Measurements from ENCODE around the gene BCL2L1. TPM values are rescaled to one million over a fixed set of nuclear protein-coding genes. Genes with fewer than 3 reads are reported as not detected.

The BCL2L1 gene
- total and polyA plus RNA-seq, 5 donors from 2014 or later: 15.5 to 38.1 (median 18.5) TPM

GRCh38 chr20:31677553-31678260 is 45.0 kb downstream of the BCL2L1 start:
- no peak for DNase-seq
- no peak for ATAC-seq (ENCODE audit: low read depth in 2 of 2)
- Mint-ChIP-seq H3K4me1 (peaks cover 22 to 98% (median 82%) of the 10 kb centered on the region in 4 donors), H3K36me3 (peaks cover 32% of the 10 kb centered on the region), H3K27me3 (no peaks in the 10 kb centered on the region), H3K27ac (peak overlapping the region; percentile 92 to 100 (median 94)), H3K4me3 (peak overlapping the region; percentile 39 to 100 (median 86)), H3K9me3 (no peaks in the 10 kb centered on the region)
- H3K36me3 ChIP-seq (ENCODE audit: control insufficient read depth, insufficient read depth, low read length): peaks cover 21% of the 10 kb centered on the region
- peak overlapping the region; percentile 89 for H3K27ac ChIP-seq (ENCODE audit: insufficient read depth, low read length, poor library complexity, severe bottlenecking)
- H3K4me3 ChIP-seq (ENCODE audit: low read depth, low read length): peak overlapping the region; percentile 34
- H3K9me3 ChIP-seq (ENCODE audit: control insufficient read depth in 2 of 2, low read length in 2 of 2): no peaks in the 10 kb centered on the region
- H3K27me3 ChIP-seq (ENCODE audit: control insufficient read depth, insufficient read depth, low read length): no peaks in the 10 kb centered on the region
- H3K4me1 ChIP-seq (ENCODE audit: control insufficient read depth, insufficient read depth, low read length, poor library complexity, severe bottlenecking): peaks cover 81% of the 10 kb centered on the region

- Mint-ChIP-seq H3K9me3 (no peaks in the 10 kb centered on the region), H3K27me3 (no peaks in the 10 kb centered on the region), H3K36me3 (peaks cover 32% of the 10 kb centered on the region), H3K4me3 (peak overlapping the region; percentile 90 to 100 (median 94)), H3K4me1 (peaks cover 26 to 96% (median 81%) of the 10 kb centered on the region in 4 donors), H3K27ac (peak overlapping the region; percentile 94 to 100 (median 96))
- peak overlapping the region; percentile 72 for H3K4me3 ChIP-seq (ENCODE audit: low read depth, low read length)
- ATAC-seq (ENCODE audit: low read depth in 2 of 2) (no peak), DNase-seq (no peak)
- no peaks in the 10 kb centered on the region for H3K27me3 ChIP-seq (ENCODE audit: control insufficient read depth, insufficient read depth, low read length)
- peak overlapping the region; percentile 89 for H3K27ac ChIP-seq (ENCODE audit: insufficient read depth, low read length, poor library complexity, severe bottlenecking)
- H3K9me3 ChIP-seq (ENCODE audit: control insufficient read depth in 2 of 2, low read length in 2 of 2): no peaks in the 10 kb centered on the region
- H3K4me1 ChIP-seq (ENCODE audit: control insufficient read depth, insufficient read depth, low read length, poor library complexity, severe bottlenecking): peaks cover 81% of the 10 kb centered on the region
- H3K36me3 ChIP-seq (ENCODE audit: control insufficient read depth, insufficient read depth, low read length): peaks cover 16% of the 10 kb centered on the region
Measured at GRCh38 chr20:31676609-31676989, 46.1 kb downstream of the BCL2L1 start.

DNA sequence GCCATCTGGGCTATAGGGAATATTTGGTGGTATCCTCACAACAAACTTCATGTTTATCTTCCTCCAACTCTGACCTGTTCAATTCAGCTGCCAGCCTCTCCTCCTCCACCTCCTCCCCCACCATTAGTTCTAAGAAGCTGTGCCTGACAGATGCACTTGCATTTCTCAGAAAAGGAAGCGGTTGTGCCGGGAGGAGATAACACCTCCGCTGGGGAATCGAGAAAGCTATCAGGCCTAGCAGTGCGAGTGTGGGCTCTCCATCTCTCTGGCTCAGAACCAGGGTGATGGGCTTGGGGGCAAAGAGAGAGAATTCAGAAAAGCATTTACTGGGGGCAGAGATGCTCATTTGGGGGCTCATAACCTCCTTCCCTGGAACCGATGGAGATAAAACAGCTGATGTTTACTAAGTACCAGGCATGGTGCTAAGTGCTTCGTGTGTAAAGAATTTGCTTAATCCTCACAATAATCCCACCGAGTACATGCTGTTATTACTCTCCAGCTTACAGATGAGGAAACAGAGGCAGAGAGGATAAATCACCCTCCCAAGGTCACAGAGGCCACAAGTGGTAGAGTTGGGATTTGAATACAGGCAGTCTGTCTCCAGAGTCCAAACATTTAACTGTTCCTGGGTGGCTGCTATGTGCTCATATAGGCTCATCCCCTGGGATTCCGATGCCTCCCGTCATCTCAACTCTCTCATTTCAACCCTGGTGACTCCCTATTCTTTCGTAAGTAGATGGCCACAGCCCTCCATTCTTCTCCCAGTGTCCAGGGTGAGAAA is 46.6 kb downstream of the BCL2L1 start:
- H3K4me1 ChIP-seq (ENCODE audit: control insufficient read depth, insufficient read depth, low read length, poor library complexity, severe bottlenecking): peaks cover 79% of the 10 kb centered on the region
- H3K36me3 Mint-ChIP-seq: peaks cover 29% of the 10 kb centered on the region
- peaks cover 30 to 95% (median 79%) of the 10 kb centered on the region in 4 donors for H3K4me1 Mint-ChIP-seq

GRCh38 chr20:31674895-31675827 is 47.5 kb downstream of the BCL2L1 start:
- Histone ChIP-seq H3K27me3 (ENCODE audit: control insufficient read depth, insufficient read depth, low read length) (no peaks in the 10 kb centered on the region), H3K4me1 (ENCODE audit: control insufficient read depth, insufficient read depth, low read length, poor library complexity, severe bottlenecking) (peaks cover 70% of the 10 kb centered on the region), H3K9me3 (ENCODE audit: control insufficient read depth in 2 of 2, low read length in 2 of 2) (no peaks in the 10 kb centered on the region), H3K27ac (ENCODE audit: insufficient read depth, low read length, poor library complexity, severe bottlenecking) (peak overlapping the region; percentile 89), H3K36me3 (ENCODE audit: control insufficient read depth, insufficient read depth, low read length) (peaks cover 7% of the 10 kb centered on the region), H3K4me3 (ENCODE audit: low read depth, low read length) (peak overlapping the region; percentile 72)
- H3K4me1 Mint-ChIP-seq: peaks cover 22 to 87% (median 71%) of the 10 kb centered on the region in 4 donors
- peak overlapping the region; percentile 94 to 100 (median 96) for H3K27ac Mint-ChIP-seq
- DNase-seq: peak; percentile 48 to 91 (median 66)
- peak overlapping the region; percentile 90 to 100 (median 94) for H3K4me3 Mint-ChIP-seq
- H3K9me3 Mint-ChIP-seq: no peaks in the 10 kb centered on the region
- peak; percentile 62 to 65 for ATAC-seq (ENCODE audit: low read depth in 2 of 2)
- H3K27me3 Mint-ChIP-seq: no peaks in the 10 kb centered on the region
- H3K36me3 Mint-ChIP-seq: peaks cover 20% of the 10 kb centered on the region

More for the DNA sequence above, 46.6 kb downstream of the BCL2L1 start:
- H3K9me3 Mint-ChIP-seq: no peaks in the 10 kb centered on the region
- DNase-seq: peak in 2 of 3 donors; percentile 45 to 95
- no peaks in the 10 kb centered on the region for H3K9me3 ChIP-seq (ENCODE audit: control insufficient read depth in 2 of 2, low read length in 2 of 2)
- ATAC-seq (ENCODE audit: low read depth in 2 of 2): peak; percentile 73 to 78
- no peaks in the 10 kb centered on the region for H3K27me3 Mint-ChIP-seq
- H3K4me3 Mint-ChIP-seq: peak overlapping the region; percentile 90 to 100 (median 94)
- peak overlapping the region; percentile 94 to 100 (median 96) for H3K27ac Mint-ChIP-seq
- H3K36me3 ChIP-seq (ENCODE audit: control insufficient read depth, insufficient read depth, low read length): peaks cover 10% of the 10 kb centered on the region
- peak overlapping the region; percentile 72 for H3K4me3 ChIP-seq (ENCODE audit: low read depth, low read length)
- peak overlapping the region; percentile 89 for H3K27ac ChIP-seq (ENCODE audit: insufficient read depth, low read length, poor library complexity, severe bottlenecking)
- no peaks in the 10 kb centered on the region for H3K27me3 ChIP-seq (ENCODE audit: control insufficient read depth, insufficient read depth, low read length)

DNA sequence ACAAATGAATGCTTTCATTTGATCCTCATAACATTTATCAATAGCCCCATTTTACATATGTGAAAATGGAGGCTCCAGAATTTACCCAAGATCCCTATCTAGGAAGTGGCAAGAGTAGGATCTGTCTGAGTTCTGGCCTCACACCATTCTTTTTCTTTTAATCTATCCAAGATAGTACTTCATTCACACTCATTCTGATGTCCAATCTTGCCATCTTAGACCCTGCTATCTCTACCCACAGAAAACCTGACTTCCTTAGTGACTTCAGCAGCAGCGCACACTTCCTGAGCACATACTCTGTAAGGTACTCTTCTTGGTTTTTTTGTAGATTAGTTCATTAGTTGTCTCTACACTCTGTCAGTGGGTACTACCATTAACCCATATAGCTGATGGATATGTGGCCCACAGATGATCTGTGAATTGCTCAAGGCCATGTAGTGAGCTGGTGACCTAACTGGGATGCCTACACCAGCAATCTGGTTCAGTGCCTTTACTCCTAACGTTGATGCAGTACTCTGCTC is 48.7 kb downstream of the BCL2L1 start:
- peak in 2 of 3 donors; percentile 18 to 67 for DNase-seq
- peak; percentile 48 to 54 for ATAC-seq (ENCODE audit: low read depth in 2 of 2)
- H3K27ac ChIP-seq (ENCODE audit: insufficient read depth, low read length, poor library complexity, severe bottlenecking): peak overlapping the region; percentile 89
- H3K9me3 ChIP-seq (ENCODE audit: control insufficient read depth in 2 of 2, low read length in 2 of 2): no peaks in the 10 kb centered on the region
- Mint-ChIP-seq H3K9me3 (no peaks in the 10 kb centered on the region), H3K4me1 (peaks cover 22 to 86% (median 66%) of the 10 kb centered on the region in 4 donors), H3K4me3 (peak overlapping the region; percentile 90 to 100 (median 94)), H3K27ac (peak overlapping the region; percentile 94 to 100 (median 96)), H3K36me3 (peaks cover 21% of the 10 kb centered on the region), H3K27me3 (no peaks in the 10 kb centered on the region)
- H3K27me3 ChIP-seq (ENCODE audit: control insufficient read depth, insufficient read depth, low read length): no peaks in the 10 kb centered on the region
- peaks cover 3% of the 10 kb centered on the region for H3K36me3 ChIP-seq (ENCODE audit: control insufficient read depth, insufficient read depth, low read length)
- peaks cover 59% of the 10 kb centered on the region for H3K4me1 ChIP-seq (ENCODE audit: control insufficient read depth, insufficient read depth, low read length, poor library complexity, severe bottlenecking)
- peak overlapping the region; percentile 72 for H3K4me3 ChIP-seq (ENCODE audit: low read depth, low read length)

GRCh38 chr20:31673435-31673834 is 49.2 kb downstream of the BCL2L1 start:
- no peaks in the 10 kb centered on the region for H3K9me3 ChIP-seq (ENCODE audit: control insufficient read depth in 2 of 2, low read length in 2 of 2)
- peak overlapping the region; percentile 89 for H3K27ac ChIP-seq (ENCODE audit: insufficient read depth, low read length, poor library complexity, severe bottlenecking)
- H3K9me3 Mint-ChIP-seq: no peaks in the 10 kb centered on the region
- peak overlapping the region; percentile 72 for H3K4me3 ChIP-seq (ENCODE audit: low read depth, low read length)
- H3K27me3 Mint-ChIP-seq: no peaks in the 10 kb centered on the region
- H3K27ac Mint-ChIP-seq: peak overlapping the region; percentile 94 to 100 (median 96)
- DNase-seq (no peak), ATAC-seq (ENCODE audit: low read depth in 2 of 2) (no peak)
- H3K36me3 ChIP-seq (ENCODE audit: control insufficient read depth, insufficient read depth, low read length): no peaks in the 10 kb centered on the region
- peak overlapping the region in 3 of 4 donors; percentile 90 to 100 (median 93) for H3K4me3 Mint-ChIP-seq
- peaks cover 22 to 81% (median 60%) of the 10 kb centered on the region in 4 donors for H3K4me1 Mint-ChIP-seq
- H3K27me3 ChIP-seq (ENCODE audit: control insufficient read depth, insufficient read depth, low read length): no peaks in the 10 kb centered on the region
- peaks cover 15% of the 10 kb centered on the region for H3K36me3 Mint-ChIP-seq
- H3K4me1 ChIP-seq (ENCODE audit: control insufficient read depth, insufficient read depth, low read length, poor library complexity, severe bottlenecking): peaks cover 53% of the 10 kb centered on the region

DNA sequence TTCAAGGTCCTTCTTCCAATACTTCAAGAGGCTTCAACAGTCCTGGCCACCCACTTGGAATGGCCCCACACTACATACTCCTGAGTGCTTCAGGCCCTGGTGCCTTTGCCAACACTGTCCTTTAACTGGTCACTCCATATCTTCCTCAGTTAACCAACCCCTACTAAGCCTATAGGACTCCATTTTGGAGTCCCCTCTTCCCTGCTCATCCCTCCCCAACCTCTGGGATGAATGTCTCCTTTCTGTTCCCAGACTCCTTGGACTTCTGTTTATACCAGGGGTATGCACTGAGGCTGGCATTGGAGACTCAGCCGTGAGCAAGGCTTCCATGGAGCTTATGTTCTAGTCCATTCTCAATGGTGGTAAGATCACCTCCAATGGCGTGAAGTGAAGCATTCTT is 51.3 kb downstream of the BCL2L1 start:
- Histone ChIP-seq H3K4me3 (ENCODE audit: low read depth, low read length) (no peak overlapping the region), H3K4me1 (ENCODE audit: control insufficient read depth, insufficient read depth, low read length, poor library complexity, severe bottlenecking) (peaks cover 42% of the 10 kb centered on the region)

More for the DNA sequence above, 51.3 kb downstream of the BCL2L1 start:
- ATAC-seq (ENCODE audit: low read depth in 2 of 2) (no peak), DNase-seq (no peak)
- H3K4me1 Mint-ChIP-seq: peaks cover 22 to 79% (median 50%) of the 10 kb centered on the region in 4 donors
- no peaks in the 10 kb centered on the region for H3K9me3 ChIP-seq (ENCODE audit: control insufficient read depth in 2 of 2, low read length in 2 of 2)
- H3K27me3 ChIP-seq (ENCODE audit: control insufficient read depth, insufficient read depth, low read length): no peaks in the 10 kb centered on the region
- H3K9me3 Mint-ChIP-seq: no peaks in the 10 kb centered on the region
- H3K36me3 ChIP-seq (ENCODE audit: control insufficient read depth, insufficient read depth, low read length): peaks cover 2% of the 10 kb centered on the region
- H3K36me3 Mint-ChIP-seq: peaks cover 14% of the 10 kb centered on the region
- no peak overlapping the region for H3K27ac ChIP-seq (ENCODE audit: insufficient read depth, low read length, poor library complexity, severe bottlenecking)
- H3K4me3 Mint-ChIP-seq: peak overlapping the region in 1 of 4 donors; percentile 30
- peak overlapping the region; percentile 67 to 75 (median 74) for H3K27ac Mint-ChIP-seq
- H3K27me3 Mint-ChIP-seq: no peaks in the 10 kb centered on the region
